ENCODE results near the gene NPTXR.

DNA sequence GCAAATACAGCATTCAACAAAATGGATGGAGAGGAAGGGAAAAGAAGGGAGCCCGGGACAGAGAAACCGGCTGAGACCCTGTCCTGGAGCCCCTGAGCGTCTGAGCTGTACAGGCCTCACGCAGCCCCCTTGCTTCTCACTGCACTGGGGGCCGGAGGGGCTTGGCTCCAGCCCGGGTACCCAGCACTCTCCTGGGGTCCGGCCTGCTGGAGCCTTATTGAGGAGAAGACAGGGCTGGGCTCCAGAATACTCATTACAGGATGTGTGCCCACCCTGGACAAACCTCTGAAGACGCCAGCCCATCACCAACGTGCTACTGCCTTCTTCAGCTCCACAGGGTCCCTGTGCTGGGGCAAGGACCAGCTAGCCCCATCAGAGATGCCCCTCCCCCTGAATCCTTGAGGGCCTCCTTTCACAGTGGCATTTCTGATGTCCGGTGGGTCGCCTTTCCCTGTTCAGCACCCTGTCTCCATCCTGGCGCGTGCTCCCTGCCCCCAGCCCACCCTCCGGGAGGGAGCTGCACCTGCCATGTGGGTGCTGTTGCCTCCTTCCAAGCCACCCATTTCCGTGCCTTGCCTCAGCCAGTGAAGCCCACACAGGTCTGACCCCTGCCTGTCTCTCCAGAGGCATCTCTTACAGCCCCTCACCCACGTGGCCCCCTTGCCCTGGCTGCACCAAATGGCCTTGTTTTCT lies 73.4 kb downstream of the NPTXR start:
- TF ChIP-seq POLR2AphosphoS5 (IDR thresholded peaks at IDR 0.05; ENCODE audit: low read depth, low read length) (no peak), TAF1 (IDR thresholded peaks at IDR 0.05; ENCODE audit: borderline replicate concordance, low read depth, low read length) (no peak), RFX5 (IDR thresholded peaks at IDR 0.05; ENCODE audit: low read length) (no peak), MXI1 (IDR thresholded peaks at IDR 0.05; ENCODE audit: low read depth, low read length) (no peak), FOXJ3 (CRISPR knock-in tag; IDR thresholded peaks at IDR 0.05) (no peak)
- TF ChIP-seq, protein P1, sequence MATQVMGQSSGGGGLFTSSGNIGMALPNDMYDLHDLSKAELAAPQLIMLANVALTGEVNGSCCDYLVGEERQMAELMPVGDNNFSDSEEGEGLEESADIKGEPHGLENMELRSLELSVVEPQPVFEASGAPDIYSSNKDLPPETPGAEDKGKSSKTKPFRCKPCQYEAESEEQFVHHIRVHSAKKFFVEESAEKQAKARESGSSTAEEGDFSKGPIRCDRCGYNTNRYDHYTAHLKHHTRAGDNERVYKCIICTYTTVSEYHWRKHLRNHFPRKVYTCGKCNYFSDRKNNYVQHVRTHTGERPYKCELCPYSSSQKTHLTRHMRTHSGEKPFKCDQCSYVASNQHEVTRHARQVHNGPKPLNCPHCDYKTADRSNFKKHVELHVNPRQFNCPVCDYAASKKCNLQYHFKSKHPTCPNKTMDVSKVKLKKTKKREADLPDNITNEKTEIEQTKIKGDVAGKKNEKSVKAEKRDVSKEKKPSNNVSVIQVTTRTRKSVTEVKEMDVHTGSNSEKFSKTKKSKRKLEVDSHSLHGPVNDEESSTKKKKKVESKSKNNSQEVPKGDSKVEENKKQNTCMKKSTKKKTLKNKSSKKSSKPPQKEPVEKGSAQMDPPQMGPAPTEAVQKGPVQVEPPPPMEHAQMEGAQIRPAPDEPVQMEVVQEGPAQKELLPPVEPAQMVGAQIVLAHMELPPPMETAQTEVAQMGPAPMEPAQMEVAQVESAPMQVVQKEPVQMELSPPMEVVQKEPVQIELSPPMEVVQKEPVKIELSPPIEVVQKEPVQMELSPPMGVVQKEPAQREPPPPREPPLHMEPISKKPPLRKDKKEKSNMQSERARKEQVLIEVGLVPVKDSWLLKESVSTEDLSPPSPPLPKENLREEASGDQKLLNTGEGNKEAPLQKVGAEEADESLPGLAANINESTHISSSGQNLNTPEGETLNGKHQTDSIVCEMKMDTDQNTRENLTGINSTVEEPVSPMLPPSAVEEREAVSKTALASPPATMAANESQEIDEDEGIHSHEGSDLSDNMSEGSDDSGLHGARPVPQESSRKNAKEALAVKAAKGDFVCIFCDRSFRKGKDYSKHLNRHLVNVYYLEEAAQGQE (IDR thresholded peaks at IDR 0.05; ENCODE audit: low read depth, low read length), result no peak
- TF ChIP-seq, protein P2, sequence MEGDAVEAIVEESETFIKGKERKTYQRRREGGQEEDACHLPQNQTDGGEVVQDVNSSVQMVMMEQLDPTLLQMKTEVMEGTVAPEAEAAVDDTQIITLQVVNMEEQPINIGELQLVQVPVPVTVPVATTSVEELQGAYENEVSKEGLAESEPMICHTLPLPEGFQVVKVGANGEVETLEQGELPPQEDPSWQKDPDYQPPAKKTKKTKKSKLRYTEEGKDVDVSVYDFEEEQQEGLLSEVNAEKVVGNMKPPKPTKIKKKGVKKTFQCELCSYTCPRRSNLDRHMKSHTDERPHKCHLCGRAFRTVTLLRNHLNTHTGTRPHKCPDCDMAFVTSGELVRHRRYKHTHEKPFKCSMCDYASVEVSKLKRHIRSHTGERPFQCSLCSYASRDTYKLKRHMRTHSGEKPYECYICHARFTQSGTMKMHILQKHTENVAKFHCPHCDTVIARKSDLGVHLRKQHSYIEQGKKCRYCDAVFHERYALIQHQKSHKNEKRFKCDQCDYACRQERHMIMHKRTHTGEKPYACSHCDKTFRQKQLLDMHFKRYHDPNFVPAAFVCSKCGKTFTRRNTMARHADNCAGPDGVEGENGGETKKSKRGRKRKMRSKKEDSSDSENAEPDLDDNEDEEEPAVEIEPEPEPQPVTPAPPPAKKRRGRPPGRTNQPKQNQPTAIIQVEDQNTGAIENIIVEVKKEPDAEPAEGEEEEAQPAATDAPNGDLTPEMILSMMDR (IDR thresholded peaks at IDR 0.05), result no peak
- TF ChIP-seq, protein P3, sequence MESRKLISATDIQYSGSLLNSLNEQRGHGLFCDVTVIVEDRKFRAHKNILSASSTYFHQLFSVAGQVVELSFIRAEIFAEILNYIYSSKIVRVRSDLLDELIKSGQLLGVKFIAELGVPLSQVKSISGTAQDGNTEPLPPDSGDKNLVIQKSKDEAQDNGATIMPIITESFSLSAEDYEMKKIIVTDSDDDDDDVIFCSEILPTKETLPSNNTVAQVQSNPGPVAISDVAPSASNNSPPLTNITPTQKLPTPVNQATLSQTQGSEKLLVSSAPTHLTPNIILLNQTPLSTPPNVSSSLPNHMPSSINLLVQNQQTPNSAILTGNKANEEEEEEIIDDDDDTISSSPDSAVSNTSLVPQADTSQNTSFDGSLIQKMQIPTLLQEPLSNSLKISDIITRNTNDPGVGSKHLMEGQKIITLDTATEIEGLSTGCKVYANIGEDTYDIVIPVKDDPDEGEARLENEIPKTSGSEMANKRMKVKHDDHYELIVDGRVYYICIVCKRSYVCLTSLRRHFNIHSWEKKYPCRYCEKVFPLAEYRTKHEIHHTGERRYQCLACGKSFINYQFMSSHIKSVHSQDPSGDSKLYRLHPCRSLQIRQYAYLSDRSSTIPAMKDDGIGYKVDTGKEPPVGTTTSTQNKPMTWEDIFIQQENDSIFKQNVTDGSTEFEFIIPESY (IDR thresholded peaks at IDR 0.05; ENCODE audit: borderline replicate concordance, low read depth), result no peak

All from SK-N-SH (cell line).